ENCODE data around the gene PDE7B. TPM values are rescaled to one million over a fixed set of nuclear protein-coding genes. Genes with fewer than 3 reads are reported as not detected.

The PDE7B gene
- 18.4 TPM for total RNA-seq

GRCh38 chr6:135851442-135852271 is at the start of gene PDE7B:
PDE7B (plus strand) TSS chr6:135851701.
- DNase-seq (ENCODE audit: low spot score): peak; percentile 85

DNA sequence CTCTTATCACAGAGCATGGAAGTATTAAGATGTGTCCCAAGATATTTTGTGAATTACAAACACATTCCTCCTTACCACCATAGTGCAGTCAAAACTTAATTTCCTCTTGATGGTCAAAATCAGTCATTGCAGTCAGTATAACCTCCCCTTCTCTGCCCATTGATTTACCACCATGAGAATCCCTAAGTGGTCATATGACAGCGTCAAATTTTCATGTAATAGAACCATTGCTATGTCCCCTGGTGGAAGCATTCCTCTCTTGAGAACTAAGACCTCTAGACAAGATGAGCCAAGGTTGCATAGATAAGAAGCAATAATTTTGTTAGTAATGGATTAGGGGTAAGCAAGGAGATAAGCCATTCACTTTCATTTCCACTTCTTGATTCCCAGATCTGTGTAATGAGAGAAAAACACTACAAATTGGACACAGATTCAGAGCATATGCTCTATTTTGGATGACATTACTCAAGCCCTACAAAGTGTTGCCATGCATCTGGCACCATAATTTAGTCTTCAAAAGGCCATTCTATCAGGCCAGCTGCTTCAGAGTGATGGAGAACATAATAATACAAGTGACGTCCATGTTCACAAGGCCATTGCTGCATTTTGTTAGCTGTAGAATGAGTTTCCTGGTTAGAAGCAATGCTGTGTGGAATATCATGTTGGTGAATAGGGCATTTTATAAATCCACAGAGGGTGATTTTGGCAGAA is 49.6 kb upstream of the PDE7B start:
- no peak for DNase-seq (ENCODE audit: low spot score)

DNA sequence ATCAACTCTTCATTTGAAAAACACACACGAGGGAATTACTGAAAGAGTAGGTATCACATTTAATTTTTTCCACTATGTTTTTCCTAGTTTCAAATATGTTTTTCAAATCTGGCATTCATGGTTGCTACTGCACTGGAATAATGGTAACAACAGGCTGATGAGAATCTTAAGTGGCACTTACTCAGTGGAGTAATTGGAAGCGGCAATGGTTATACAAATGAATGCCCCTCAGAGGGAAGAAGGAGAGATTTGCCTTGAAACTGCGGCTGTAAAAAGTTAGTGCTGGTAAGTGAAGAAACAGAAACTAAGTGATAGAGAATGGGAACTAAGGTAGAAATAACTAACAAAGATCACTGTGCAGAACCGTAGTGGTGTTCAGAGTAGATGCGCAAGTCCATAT is 41.0 kb upstream of the PDE7B start:
- DNase-seq (ENCODE audit: low spot score): no peak

GRCh38 chr6:135811170-135811569 is 40.3 kb upstream of the PDE7B start:
- no peak for DNase-seq (ENCODE audit: low spot score)

- no peak for DNase-seq (ENCODE audit: low spot score)
Observed at GRCh38 chr6:135811644-135812526, 39.6 kb upstream of the PDE7B start.

- no peak for DNase-seq (ENCODE audit: low spot score)
Observed at GRCh38 chr6:135813401-135813800, 38.1 kb upstream of the PDE7B start.

DNA sequence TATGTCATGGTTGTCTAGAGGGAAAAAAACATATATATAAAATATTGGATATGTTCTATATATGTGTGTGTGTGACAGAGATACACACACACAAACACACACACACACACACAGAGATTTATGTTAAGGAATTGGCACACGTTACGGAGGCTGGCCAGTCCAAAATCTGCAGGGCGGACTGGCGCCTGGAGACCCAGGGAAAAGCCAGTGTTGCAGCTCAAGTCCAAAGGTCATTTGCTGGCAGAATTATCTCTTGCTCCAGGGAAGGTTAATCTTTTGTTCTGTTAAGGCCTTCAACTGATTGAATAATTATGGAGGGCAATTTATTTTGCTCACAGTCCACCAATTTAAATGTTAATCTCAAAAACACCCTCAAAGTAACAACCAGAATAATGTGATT is 37.5 kb upstream of the PDE7B start:
- DNase-seq (ENCODE audit: low spot score): no peak

DNA sequence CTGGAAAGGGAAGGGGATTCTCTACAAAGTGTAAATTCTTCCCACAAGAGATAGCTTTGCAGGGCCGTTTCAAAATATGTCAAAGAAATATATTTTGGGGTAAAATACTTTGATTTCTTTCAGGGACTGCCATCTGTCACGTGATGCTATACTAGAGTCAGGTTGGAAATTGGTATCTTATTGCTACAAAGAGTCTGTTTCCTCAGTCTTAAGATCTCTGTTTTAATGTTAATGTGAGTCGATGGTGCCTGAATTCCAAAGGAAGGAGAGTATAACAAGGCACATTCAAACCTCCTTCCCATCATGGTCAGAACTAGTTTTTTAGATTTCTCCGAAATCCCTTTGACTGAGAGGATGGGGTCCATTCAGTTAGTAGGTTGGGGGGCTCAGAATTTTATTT is 36.3 kb upstream of the PDE7B start:
- DNase-seq (ENCODE audit: low spot score): no peak

GRCh38 chr6:135817035-135817434 is 34.5 kb upstream of the PDE7B start:
- DNase-seq (ENCODE audit: low spot score): no peak

GRCh38 chr6:135819665-135820064 is 31.8 kb upstream of the PDE7B start:
- DNase-seq (ENCODE audit: low spot score): no peak

GRCh38 chr6:135820340-135820739 is 31.2 kb upstream of the PDE7B start:
- DNase-seq (ENCODE audit: low spot score): no peak

DNA sequence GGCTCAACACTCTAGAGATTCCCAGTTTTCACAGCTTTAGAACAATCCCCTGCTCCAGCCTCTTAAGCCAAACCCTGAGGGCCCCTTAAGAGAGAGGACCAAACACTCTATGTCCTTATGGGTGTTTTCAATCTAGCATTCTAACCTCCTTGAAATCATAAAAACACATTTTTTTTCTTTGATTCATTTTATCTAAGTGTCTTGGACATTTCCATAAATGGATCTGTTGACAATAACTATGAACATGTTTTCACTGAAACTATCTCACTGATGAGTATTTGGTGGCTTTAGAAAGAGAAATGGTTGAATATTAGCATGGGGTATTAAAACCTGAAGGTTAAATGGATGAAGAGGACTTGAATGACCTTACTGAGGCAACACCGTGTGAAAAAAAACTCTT is 27.6 kb upstream of the PDE7B start:
- DNase-seq (ENCODE audit: low spot score): no peak

- no peak for DNase-seq (ENCODE audit: low spot score)
Observed at GRCh38 chr6:135826236-135826804, 25.2 kb upstream of the PDE7B start.

DNA sequence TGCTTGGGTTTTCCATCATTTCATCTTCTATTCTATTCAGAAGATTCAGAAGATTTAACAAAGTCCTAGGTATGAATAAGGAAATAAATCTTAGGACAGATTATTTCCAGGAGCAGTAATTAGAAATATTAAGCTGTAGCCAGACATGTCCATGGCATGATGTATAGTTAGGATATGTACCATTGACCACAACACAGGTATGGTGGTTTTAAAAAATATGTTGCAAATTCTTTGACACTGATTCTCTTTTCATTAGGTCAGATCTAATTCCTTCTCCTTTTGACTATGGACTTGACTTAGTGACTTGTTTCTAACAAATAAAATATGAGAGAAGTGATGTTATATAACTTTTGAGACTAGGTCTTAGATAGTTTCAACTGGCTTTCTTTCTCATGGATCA is 23.5 kb upstream of the PDE7B start:
- no peak for DNase-seq (ENCODE audit: low spot score)

- DNase-seq (ENCODE audit: low spot score): no peak
Observed at GRCh38 chr6:135830452-135830881, 21.0 kb upstream of the PDE7B start.

DNA sequence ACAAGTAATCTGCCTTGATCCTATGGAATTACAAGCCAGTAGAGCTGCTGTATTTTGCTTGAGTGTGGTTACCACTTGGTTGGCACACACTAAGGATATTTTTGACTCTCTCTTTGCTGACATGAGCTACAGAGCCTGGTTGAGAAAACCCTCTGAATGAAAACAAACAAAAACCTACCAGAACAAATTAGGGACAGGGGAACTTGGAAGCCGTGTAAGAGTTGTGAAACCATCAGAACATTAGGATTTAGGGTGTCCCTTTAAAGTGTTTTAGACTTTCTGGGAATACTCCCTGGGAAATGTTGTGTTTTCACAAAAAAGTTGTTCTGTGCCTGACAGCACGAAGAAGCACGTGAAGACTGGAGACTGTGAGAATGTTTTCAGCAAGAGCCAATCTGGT is 20.5 kb upstream of the PDE7B start:
- no peak for DNase-seq (ENCODE audit: low spot score)

- no peak for DNase-seq (ENCODE audit: low spot score)
Observed at GRCh38 chr6:135832166-135832565, 19.3 kb upstream of the PDE7B start.

- DNase-seq (ENCODE audit: low spot score): no peak
Observed at GRCh38 chr6:135833771-135834170, 17.7 kb upstream of the PDE7B start.

- DNase-seq (ENCODE audit: low spot score): no peak
Observed at GRCh38 chr6:135837735-135838449, 13.6 kb upstream of the PDE7B start.

DNA sequence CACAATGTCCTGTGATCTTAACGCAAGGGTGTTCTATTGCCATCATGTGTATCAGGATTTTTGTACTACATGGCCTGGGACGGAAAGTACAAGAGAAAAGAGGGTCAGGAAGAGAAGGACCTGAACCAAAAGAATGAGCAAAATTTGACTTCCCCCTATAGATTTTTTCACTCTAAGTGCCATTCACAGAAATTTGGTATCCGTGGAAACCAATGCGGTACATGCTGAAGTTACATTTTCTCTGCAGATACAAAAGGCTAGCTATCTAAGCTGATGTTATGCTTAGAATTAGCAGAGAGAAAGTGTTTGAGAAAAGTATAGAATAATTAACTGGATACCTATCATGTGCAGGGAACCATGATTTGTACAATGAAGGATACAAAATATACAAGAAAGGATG is 12.4 kb upstream of the PDE7B start:
- no peak for DNase-seq (ENCODE audit: low spot score)

All from ureter (tissue), 1 donor.